Endometrium (tissue), 2 donors: ENCODE results near the gene CFAP45.

ENCODE experiments used
- FAIRE-seq: peaks from 2 replicates; lab custom pipeline; 2012; peaks lifted over from hg19 to GRCh38; lab: Jason Lieb, UNC
- donor health status: control.
- donor health status: control.

Gene CFAP45

GRCh38 chr1:159826441-159827101 lies 73.4 kb downstream of the CFAP45 start, which contains the start of gene SLAMF8:
SLAMF8 (plus strand) TSS chr1:159826873; CDS start chr1:159826899, 26 bp downstream.
- no peak for FAIRE-seq

GRCh38 chr1:159825564-159825963 lies 74.4 kb downstream of the CFAP45 start:
- no peak for FAIRE-seq

DNA sequence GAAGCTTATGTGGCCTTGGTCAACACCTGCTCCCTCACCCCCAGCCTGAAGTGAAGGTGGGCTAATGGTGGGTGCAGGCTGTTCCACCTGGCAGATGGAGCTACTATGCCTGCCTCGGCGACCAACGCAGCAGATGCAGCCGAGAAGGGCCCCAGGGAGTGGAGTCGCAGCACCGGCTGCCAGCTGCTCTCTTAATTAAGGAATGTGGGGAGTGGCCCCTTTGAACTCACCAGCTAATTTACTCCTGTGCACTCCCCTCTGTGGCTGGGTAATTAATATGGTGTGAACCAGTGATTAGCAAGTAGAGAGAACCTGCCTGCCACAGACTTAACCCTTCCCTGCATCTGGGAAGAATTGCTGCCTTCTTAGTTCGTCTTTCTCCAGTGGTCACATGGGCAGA lies 76.6 kb downstream of the CFAP45 start:
- FAIRE-seq, result no peak
